CD4-positive, alpha-beta T cell (primary cell): ENCODE data around the gene MYCBP2. TPM values are rescaled to one million over a fixed set of nuclear protein-coding genes. Genes with fewer than 3 reads are reported as not detected.
"Not testable (repeated sequence)": the region's sequence is repeated elsewhere in the genome, so short reads cannot be mapped to it uniquely, and the experiment has no call there.

ENCODE experiments used
- ATAC-seq: fragments of 200-7000 bp; cut with Tn5 transposase; one replicate; pipeline ENCODE4 v1.10.0; 2022; ENCODE audit warnings: mild to moderate bottlenecking; ENCODE audit not compliant: poor library complexity
- CTCF ChIA-PET: fragments of 350-600 bp; sonication (Branson Sonifier 250); formaldehyde crosslinking; loops from one replicate; lab custom pipeline; 2021; ENCODE audit warnings: antibody characterized with exemption, inconsistent platforms; lab: Charles Lee
- POLR2A ChIA-PET: fragments of 350-600 bp; sonication (Branson Sonifier 250); formaldehyde crosslinking; loops from one replicate; lab custom pipeline; 2021; ENCODE audit warnings: antibody characterized with exemption, inconsistent platforms; lab: Charles Lee
- DNase-seq, 14 experiments: peaks; one replicate each; pipeline ENCODE4 v3.0.0-alpha.2; 2013 to 2020; ENCODE audit warnings: mixed read lengths in 2 of 14
- H3K27ac ChIP-seq, 2 donors: one replicate each; pipeline versions ENCODE4 v1.5.1 to v1.7.0; 2013; ENCODE audit warnings: low read length in 2 of 2, low read depth in 1 of 2, mild to moderate bottlenecking in 1 of 2
- H3K27me3 ChIP-seq, 2 experiments: 1 replicate in 1 of 2; 2 replicates in 1 of 2; pipeline versions ENCODE4 v1.6.1 to v1.7.0; 2013; ENCODE audit warnings: low read length in 2 of 2, control low read depth in 1 of 2, mild to moderate bottlenecking in 1 of 2, moderate library complexity in 1 of 2; ENCODE audit not compliant: insufficient read depth in 2 of 2, control insufficient read depth in 1 of 2
- H3K36me3 ChIP-seq: one replicate; pipeline ENCODE4 v1.6.1; 2013; ENCODE audit warnings: low read length, control low read depth; ENCODE audit not compliant: insufficient read depth
- H3K4me1 ChIP-seq: one replicate; pipeline ENCODE4 v1.6.1; 2013; ENCODE audit warnings: low read length, control low read depth; ENCODE audit not compliant: insufficient read depth
- H3K4me3 ChIP-seq: one replicate; pipeline ENCODE4 v1.5.1; 2013; ENCODE audit warnings: mild to moderate bottlenecking, low read length, moderate library complexity
- H3K9me3 ChIP-seq, 2 experiments: 1 replicate in 1 of 2; 2 replicates in 1 of 2; pipeline versions ENCODE4 v1.6.1 to v1.7.0; 2013; ENCODE audit warnings: low read length in 2 of 2, mild to moderate bottlenecking in 2 of 2, control low read depth in 1 of 2, moderate library complexity in 1 of 2; ENCODE audit not compliant: control insufficient read depth in 1 of 2, insufficient read depth in 1 of 2
- H3K27ac Mint-ChIP-seq: one replicate; pipeline ENCODE4 v1.8.0; 2020; ENCODE audit warnings: mixed read lengths
- H3K27me3 Mint-ChIP-seq: one replicate; pipeline ENCODE4 v1.8.0; 2021; ENCODE audit warnings: mixed read lengths
- H3K36me3 Mint-ChIP-seq: one replicate; pipeline ENCODE4 v1.8.0; 2021; ENCODE audit warnings: low read depth, mixed read lengths
- H3K4me1 Mint-ChIP-seq: one replicate; pipeline ENCODE4 v1.8.0; 2021; ENCODE audit warnings: low read depth, mixed read lengths
- H3K4me3 Mint-ChIP-seq: one replicate; pipeline ENCODE4 v1.8.0; 2020; ENCODE audit warnings: mild to moderate bottlenecking, mixed read lengths
- H3K9me3 Mint-ChIP-seq: one replicate; pipeline ENCODE4 v1.8.0; 2020; ENCODE audit warnings: mixed read lengths
- CTCF ChIP-seq: fragments of 200-600 bp; IDR thresholded peaks from one replicate; pipeline ENCODE4 v1.8.0; 2022; ENCODE audit warnings: antibody characterized with exemption, mild to moderate bottlenecking
- intact Hi-C, 2 experiments: fragments of 100-400 bp; cut with DNase I in 1 of 2; cut with micrococcal nuclease in 1 of 2; formaldehyde crosslinking; loops; one replicate each; pipeline versions ENCODE4 v1.15.1 to v1.9.0; 2023 to 2025; cut with DNase I, micrococcal nuclease
- total RNA-seq, 174 experiments: library from RNA in 2 of 174; stranded (reverse) in 2 of 174; gene quantifications; one replicate each; pipeline ENCODE4 v1.2.3 and lab custom pipeline; 2021 to 2026

MYCBP2 gene
- total RNA-seq, 2 experiments from 2014 or later: 116 to 119 TPM

- peaks cover 2% of the 10 kb centered on the region for H3K4me1 ChIP-seq
- ATAC-seq (no peak), DNase-seq (no peak)
- Mint-ChIP-seq H3K36me3 (no peaks in the 10 kb centered on the region), H3K27ac (no peak overlapping the region), H3K27me3 (no peaks in the 10 kb centered on the region), H3K4me3 (no peak overlapping the region), H3K4me1 (peaks cover 33% of the 10 kb centered on the region), H3K9me3 (no peaks in the 10 kb centered on the region)
- H3K27me3 ChIP-seq: no peaks in the 10 kb centered on the region
- H3K36me3 ChIP-seq: no peaks in the 10 kb centered on the region
- intact Hi-C loops: no loop called here
- ChIA-PET CTCF (no interaction called here), POLR2A (interaction anchor here (0.6 kb wide), 1 partner anchor 10 kb away, joined by 3 read pairs; no protein-coding TSS in a partner anchor)
- H3K4me3 ChIP-seq: no peak overlapping the region
- no peaks in the 10 kb centered on the region for H3K9me3 ChIP-seq
- TF ChIP-seq CTCF: no peak
- H3K27ac ChIP-seq: no peak overlapping the region
Measured at GRCh38 chr13:77350811-77351210, 23.9 kb upstream of the MYCBP2 start.

GRCh38 chr13:77349365-77349764 is 22.5 kb upstream of the MYCBP2 start:
- no peak for TF ChIP-seq CTCF
- Histone ChIP-seq H3K4me1 (peaks cover 3% of the 10 kb centered on the region), H3K4me3 (no peak overlapping the region), H3K27ac (no peak overlapping the region), H3K27me3 (no peaks in the 10 kb centered on the region), H3K9me3 (no peaks in the 10 kb centered on the region), H3K36me3 (no peaks in the 10 kb centered on the region)
- CTCF ChIA-PET: no interaction called here
- intact Hi-C loops: loop anchor here in 1 of 2 experiments (10.0 kb wide), 1 partner anchor 1305 kb away; the partner anchor contains the start of gene OBI1
- no peak overlapping the region for H3K27ac Mint-ChIP-seq
- POLR2A ChIA-PET: no interaction called here
- H3K36me3 Mint-ChIP-seq: no peaks in the 10 kb centered on the region
- H3K4me3 Mint-ChIP-seq: no peak overlapping the region
- ATAC-seq (no peak), DNase-seq (no peak)
- no peaks in the 10 kb centered on the region for H3K9me3 Mint-ChIP-seq
- peaks cover 37% of the 10 kb centered on the region for H3K4me1 Mint-ChIP-seq
- H3K27me3 Mint-ChIP-seq: no peaks in the 10 kb centered on the region

- CTCF ChIA-PET, ATAC-seq, DNase-seq, H3K36me3 Mint-ChIP-seq, H3K4me3 Mint-ChIP-seq, H3K9me3 Mint-ChIP-seq, H3K27me3 Mint-ChIP-seq, H3K4me1 ChIP-seq, H3K27ac ChIP-seq, H3K4me3 ChIP-seq, H3K27ac Mint-ChIP-seq, H3K36me3 ChIP-seq, H3K9me3 ChIP-seq, H3K27me3 ChIP-seq: not testable (repeated sequence)
- intact Hi-C loops: loop anchor here in 1 of 2 experiments (10.0 kb wide), 1 partner anchor 1307 kb away; the partner anchor contains the start of gene OBI1
- POLR2A ChIA-PET: interaction anchor here (2.1 kb wide), 1 partner anchor 18 kb away, joined by 6 read pairs; no protein-coding TSS in a partner anchor
- H3K4me1 Mint-ChIP-seq: peaks cover 21% of the 10 kb centered on the region
Measured at GRCh38 chr13:77347351-77347750, 20.5 kb upstream of the MYCBP2 start.
